GM18951 (cell line): ENCODE results near the gene PPM1L.

Experiments used
- POLR2A ChIP-seq: IDR thresholded peaks from 4 replicates; pipeline ENCODE4 v1.6.1; 2011; ENCODE audit warnings: mild to moderate bottlenecking; ENCODE audit not compliant: insufficient read length, insufficient read depth; ENCODE audit errors: extremely low read depth
- in situ Hi-C: fragments of 300-500 bp; cut with MboI; formaldehyde crosslinking; loops from one replicate; pipeline ENCODE4 v1.12.0; 2022; ENCODE audit warnings: low sequenced_read_pairs, mixed read lengths, inconsistent platforms; ENCODE audit not compliant: unreplicated experiment

The PPM1L gene

GRCh38 chr3:160870327-160870726, 114.3 kb downstream of the PPM1L start:
- in situ Hi-C loops, result no loop called here
- no peak for TF ChIP-seq POLR2A

DNA sequence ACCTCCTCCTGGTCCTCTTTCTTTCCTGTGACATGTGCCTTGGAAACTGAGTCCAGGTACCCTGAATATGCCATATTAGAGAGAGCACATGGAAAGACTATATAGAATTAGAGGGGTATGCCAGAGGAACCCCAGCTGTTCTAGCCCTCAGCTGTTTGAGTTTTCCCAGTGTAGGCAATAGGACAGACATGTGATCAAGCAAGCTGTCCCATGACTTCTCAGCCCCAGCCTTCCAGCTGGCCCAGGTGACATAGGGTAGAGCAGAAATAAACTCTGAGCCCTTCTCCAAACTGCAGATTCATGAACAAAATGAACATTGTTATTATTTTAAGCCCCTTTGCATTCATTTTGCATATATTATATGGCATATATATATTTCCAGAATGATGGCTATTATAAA, 118.7 kb downstream of the PPM1L start:
- in situ Hi-C loops, result no loop called here
- TF ChIP-seq POLR2A, result no peak

DNA sequence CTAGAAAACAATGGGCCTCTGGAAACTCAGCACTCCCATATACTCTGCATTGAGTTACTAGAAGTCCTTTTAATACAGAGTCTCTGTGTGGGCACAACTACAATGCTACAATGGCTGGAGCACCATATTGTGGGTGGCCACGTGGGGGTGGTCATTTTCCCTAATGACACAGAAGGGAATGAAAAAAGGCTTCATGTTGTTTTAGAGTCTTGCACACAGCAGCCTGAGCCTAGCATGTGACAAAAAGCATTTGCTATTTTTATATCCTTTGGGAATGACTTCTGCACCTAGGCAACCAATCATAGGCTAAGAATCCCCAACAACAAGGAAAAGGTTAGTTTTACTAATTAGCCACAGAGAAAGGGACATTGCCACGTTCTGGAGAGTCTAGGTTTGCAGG, 120.6 kb downstream of the PPM1L start:
- in situ Hi-C loops, result no loop called here
- no peak for TF ChIP-seq POLR2A

- in situ Hi-C loops, result no loop called here
Measured at GRCh38 chr3:160879859-160880258, 123.8 kb downstream of the PPM1L start.

GRCh38 chr3:160883373-160883772, 127.3 kb downstream of the PPM1L start:
- in situ Hi-C loops, result no loop called here
- no peak for TF ChIP-seq POLR2A

More at GRCh38 chr3:160879859-160880258, 123.8 kb downstream of the PPM1L start:
- TF ChIP-seq POLR2A, result no peak

DNA sequence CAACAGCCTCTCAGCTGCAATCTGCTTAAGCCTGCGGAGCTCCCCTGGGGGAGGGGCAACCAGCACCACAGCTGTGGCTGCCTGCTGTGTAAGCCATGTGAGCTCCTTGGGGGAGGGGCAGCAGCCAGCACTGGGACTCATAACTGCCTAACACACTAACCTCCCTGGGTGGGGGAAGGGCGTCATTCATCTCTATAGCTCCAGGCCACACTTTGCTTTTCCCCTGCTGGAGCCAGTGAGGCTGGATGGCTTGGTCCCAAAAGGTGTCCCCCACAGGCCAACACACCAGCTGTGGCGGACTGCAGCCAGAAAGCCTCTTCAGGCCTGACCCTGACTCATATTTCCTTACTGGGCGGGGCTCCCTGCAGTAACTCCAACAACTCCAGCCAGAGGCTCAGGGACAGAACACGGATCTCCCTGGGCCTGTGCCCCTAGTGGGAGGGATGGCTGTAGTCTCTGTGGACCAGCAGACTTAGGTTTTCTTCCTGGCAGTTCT, 129.8 kb downstream of the PPM1L start:
- TF ChIP-seq POLR2A, result no peak
- in situ Hi-C loops, result no loop called here

GRCh38 chr3:160886421-160886820, 130.4 kb downstream of the PPM1L start:
- in situ Hi-C loops, result no loop called here

GRCh38 chr3:160893207-160893606, 137.2 kb downstream of the PPM1L start:
- TF ChIP-seq POLR2A, result no peak
- in situ Hi-C loops, result no loop called here

More at GRCh38 chr3:160886421-160886820, 130.4 kb downstream of the PPM1L start:
- TF ChIP-seq POLR2A, result no peak

- TF ChIP-seq POLR2A, result no peak
- in situ Hi-C loops, result no loop called here
Measured at GRCh38 chr3:160904691-160905090, 148.7 kb downstream of the PPM1L start.

- no peak for TF ChIP-seq POLR2A
Measured at GRCh38 chr3:160906646-160907045, 150.6 kb downstream of the PPM1L start.

DNA sequence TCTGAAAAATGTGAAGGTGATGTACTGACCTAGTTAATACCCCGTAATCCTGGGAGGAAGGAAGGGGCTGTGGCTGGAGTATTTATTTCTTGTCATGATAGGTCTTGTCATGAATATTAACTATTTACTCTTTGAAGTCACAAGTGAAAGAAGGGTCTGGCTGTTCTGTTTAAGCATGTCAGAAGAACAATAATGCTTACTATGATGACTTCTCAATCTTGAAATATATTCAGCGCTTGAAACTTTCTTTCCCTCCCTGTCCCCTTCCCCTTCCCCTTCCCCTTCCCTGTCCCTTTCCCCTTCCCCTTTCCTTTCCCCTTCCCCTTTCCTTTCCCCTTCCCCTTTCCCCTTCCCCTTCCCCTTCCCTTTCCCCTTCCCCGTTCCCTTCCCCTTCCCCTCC, 153.9 kb downstream of the PPM1L start:
- in situ Hi-C loops, result no loop called here
- TF ChIP-seq POLR2A, result no peak

More at GRCh38 chr3:160906646-160907045, 150.6 kb downstream of the PPM1L start:
- in situ Hi-C loops, result no loop called here

- in situ Hi-C loops, result no loop called here
Measured at GRCh38 chr3:160911411-160911810, 155.4 kb downstream of the PPM1L start.

DNA sequence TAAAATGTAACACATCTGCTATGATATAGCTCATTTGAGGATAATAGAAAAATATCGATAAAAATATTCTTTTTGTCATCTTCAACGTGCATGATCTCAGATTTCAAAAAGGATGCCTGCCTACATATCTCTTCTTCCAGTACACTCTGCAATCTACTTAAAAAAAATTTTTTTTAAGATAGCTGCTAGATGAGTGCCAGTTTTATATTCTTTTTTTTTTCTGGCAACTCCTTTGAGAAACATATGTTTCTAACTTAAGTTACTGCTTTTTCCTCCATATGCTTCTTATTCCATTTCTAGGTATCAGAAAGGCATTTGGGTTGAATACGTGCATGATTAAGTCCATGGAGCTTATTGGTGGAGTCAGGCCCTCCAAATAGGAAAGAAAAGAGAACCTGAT, 160.4 kb downstream of the PPM1L start:
- no peak for TF ChIP-seq POLR2A
- in situ Hi-C loops, result no loop called here

More at GRCh38 chr3:160911411-160911810, 155.4 kb downstream of the PPM1L start:
- TF ChIP-seq POLR2A, result no peak

GRCh38 chr3:160919942-160920341, 163.9 kb downstream of the PPM1L start:
- in situ Hi-C loops, result no loop called here
- TF ChIP-seq POLR2A, result no peak
